Effector CD4-positive, alpha-beta T cell (primary cell): ENCODE measurements around the gene SCARB2.
"Not testable (repeated sequence)": the region's sequence is repeated elsewhere in the genome, so short reads cannot be mapped to it uniquely, and the experiment has no call there.

Source experiments
- DNase-seq: peaks from one replicate; pipeline ENCODE4 v3.0.0-alpha.2; 2020
- total RNA-seq: gene quantifications from one replicate; lab custom pipeline; 2026; lab: John Stamatoyannopoulos, UW

SCARB2 gene
- 37.5 reads per million, percentile 62 among the genes with 10 or more reads in this experiment for total RNA-seq

GRCh38 chr4:76213415-76214176, at the start of gene SCARB2:
Gene SCARB2, minus strand, starts transcription at chr4:76213824. Its CDS starts 281 bp downstream, at chr4:76213543.
- DNase-seq: peak; percentile 61

- DNase-seq: no peak
Measured at GRCh38 chr4:76260571-76260970, 46.9 kb upstream of the SCARB2 start.

GRCh38 chr4:76257824-76258223, 44.2 kb upstream of the SCARB2 start:
- DNase-seq: no peak

- DNase-seq: no peak
Measured at GRCh38 chr4:76256968-76257367, 43.3 kb upstream of the SCARB2 start.

- no peak for DNase-seq
Measured at GRCh38 chr4:76256032-76256431, 42.4 kb upstream of the SCARB2 start.

GRCh38 chr4:76253511-76253910, 39.9 kb upstream of the SCARB2 start:
- no peak for DNase-seq

- no peak for DNase-seq
Measured at GRCh38 chr4:76252271-76252653, 38.6 kb upstream of the SCARB2 start.

- DNase-seq: no peak
Measured at GRCh38 chr4:76251441-76252270, 38.0 kb upstream of the SCARB2 start, which contains the start of gene FAM47E. Gene FAM47E, plus strand, starts transcription at chr4:76251721. Its CDS starts 26 bp downstream, at chr4:76251747.

- no peak for DNase-seq
Measured at GRCh38 chr4:76250962-76251361, 37.3 kb upstream of the SCARB2 start.

GRCh38 chr4:76246852-76247251, 33.2 kb upstream of the SCARB2 start:
- DNase-seq: no peak

- no peak for DNase-seq
Measured at GRCh38 chr4:76246025-76246424, 32.4 kb upstream of the SCARB2 start.

GRCh38 chr4:76243877-76244276, 30.3 kb upstream of the SCARB2 start:
- not testable (repeated sequence) for DNase-seq

- DNase-seq: no peak
Measured at GRCh38 chr4:76240236-76240635, 26.6 kb upstream of the SCARB2 start.

GRCh38 chr4:76238701-76239100, 25.1 kb upstream of the SCARB2 start:
- no peak for DNase-seq

- DNase-seq: no peak
Measured at GRCh38 chr4:76238236-76238635, 24.6 kb upstream of the SCARB2 start.

GRCh38 chr4:76235915-76236314, 22.3 kb upstream of the SCARB2 start:
- no peak for DNase-seq

- no peak for DNase-seq
Measured at GRCh38 chr4:76235407-76235806, 21.8 kb upstream of the SCARB2 start.

GRCh38 chr4:76234679-76235044, 21.0 kb upstream of the SCARB2 start:
- DNase-seq: no peak

- DNase-seq: no peak
Measured at GRCh38 chr4:76233967-76234678, 20.5 kb upstream of the SCARB2 start.

- DNase-seq: no peak
Measured at GRCh38 chr4:76233529-76233928, 19.9 kb upstream of the SCARB2 start.

GRCh38 chr4:76233083-76233482, 19.5 kb upstream of the SCARB2 start:
- DNase-seq: no peak

- no peak for DNase-seq
Measured at GRCh38 chr4:76232681-76233080, 19.1 kb upstream of the SCARB2 start.

- no peak for DNase-seq
Measured at GRCh38 chr4:76226418-76226817, 12.8 kb upstream of the SCARB2 start.
